ENCODE results near the gene C1orf21.

C1orf21 gene

DNA sequence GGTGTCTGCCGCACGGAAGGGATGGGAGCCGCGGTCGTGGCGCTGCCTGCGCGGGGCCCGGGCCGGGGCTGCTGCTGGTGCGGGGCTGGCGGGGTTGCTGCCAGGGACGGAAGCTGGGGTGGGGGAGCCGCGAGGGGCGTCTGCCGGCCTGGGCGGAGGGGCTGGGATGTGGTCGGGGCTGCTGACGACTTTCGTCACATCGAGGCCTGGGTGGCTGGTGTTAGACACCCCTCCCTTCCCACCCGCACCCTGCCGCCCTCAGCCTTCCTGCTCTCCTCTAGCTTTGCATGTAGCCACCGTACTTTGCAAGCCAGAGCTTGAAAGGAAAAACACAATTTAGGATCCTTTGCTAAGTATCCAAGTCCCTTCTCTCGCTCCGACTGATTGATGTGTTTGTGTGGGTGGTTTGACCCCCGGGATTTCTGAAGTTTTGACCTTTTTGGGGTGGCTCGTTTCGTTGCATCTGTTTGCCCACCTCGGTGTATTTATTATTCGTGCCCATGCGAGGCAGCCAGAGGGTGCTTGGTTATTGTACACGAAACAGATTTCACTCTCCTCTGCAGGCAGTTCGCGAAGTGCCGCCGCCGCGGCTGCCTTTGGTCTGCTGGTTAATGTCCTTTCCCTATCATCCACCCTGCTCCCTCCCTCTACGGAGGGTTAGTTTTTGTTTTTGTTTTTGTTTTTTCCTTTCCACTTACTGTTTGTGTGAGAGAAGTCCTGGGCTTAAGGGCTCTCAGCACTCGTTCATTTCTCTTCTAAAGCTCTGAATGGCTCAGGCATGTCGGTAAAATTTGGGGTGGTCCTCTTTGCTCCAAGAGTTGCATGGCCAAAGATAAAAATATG is 868 bp downstream of the C1orf21 start:
- DNase-seq (ENCODE audit: low read depth) = no peak

DNA sequence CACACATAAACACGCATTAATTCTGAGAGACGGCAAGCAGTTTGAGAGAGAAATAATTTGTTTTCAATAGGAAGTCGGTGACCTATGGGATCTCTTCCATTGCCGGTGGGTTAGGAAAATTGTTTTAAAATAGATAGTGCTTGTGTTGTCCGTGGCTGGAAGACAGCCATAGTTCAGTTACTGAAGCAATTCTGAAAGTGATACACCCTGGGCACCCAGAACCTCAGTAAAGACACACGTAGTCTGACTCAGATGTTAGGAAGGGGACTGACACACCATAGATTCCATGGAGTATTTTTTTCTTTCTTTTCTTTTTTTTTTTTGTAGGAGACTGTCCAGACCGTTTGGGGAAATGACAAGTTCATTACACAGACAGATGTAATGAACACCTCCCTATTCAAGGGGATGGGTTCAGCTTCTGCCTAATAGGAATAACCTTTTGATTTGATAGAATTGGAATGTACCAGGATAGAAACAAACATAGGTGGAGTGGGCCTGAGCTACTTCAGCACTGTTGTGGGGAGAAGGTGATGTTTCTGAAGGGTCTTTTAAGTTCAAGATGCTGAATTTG is 1.6 kb downstream of the C1orf21 start:
- DNase-seq (ENCODE audit: low read depth) = no peak

DNA sequence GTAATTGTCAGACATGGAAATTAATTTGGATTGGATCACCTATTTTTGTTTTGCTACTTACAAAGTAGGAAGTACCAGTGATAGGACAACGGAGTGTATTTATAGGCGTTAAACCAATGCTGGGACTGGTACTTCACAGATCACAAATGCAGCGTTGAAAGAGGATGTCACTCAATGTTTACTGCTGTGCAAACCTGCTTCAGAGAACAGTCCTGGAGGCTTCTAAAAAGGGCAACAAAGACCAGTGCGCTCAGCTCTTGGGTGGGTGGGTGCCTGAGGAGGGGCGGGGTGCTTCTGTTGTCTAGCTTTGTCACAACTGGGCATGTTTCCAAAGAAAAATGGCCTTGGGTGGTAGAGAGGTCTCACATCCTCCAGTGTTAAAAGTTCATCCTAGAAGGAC is 2.1 kb downstream of the C1orf21 start:
- no peak for DNase-seq (ENCODE audit: low read depth)

DNA sequence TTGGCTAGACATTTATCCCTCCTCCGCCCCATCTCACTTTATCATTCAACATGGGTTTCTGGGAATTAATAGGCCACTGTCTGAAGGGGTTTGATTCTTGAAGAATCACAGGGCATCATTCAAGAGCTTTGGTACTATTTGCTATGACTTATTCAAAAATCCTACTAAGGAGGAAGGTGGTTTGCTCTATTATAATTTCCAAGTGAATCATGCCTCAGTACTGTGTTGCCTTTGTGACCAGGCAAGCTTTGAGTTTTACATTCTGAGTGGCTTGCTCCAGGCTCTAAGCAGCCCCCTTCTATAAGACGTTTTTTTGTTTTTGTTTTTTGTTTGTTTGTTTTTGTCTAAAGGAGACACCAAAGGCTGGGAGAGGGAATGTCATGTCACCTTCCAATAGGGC is 2.6 kb downstream of the C1orf21 start:
- no peak for DNase-seq (ENCODE audit: low read depth)

DNA sequence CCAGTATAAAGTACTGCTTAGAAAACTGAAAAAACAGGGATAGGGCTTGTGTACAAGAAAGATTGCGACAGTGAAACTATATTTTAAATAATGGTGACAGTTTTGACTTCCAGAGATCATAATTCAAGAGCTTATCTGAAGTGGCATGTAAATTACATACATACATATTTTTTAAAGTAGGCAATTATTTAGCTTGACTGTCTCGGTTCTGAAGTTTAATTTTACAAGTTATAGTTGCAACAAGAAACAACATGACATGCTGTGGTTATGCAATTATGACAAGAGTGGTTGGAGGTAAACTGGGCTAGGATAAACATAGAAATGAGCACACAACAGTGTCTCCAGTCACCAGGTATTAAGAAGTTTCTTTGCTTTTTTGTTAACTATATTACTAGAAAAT is 4.1 kb downstream of the C1orf21 start:
- no peak for DNase-seq (ENCODE audit: low read depth)

DNA sequence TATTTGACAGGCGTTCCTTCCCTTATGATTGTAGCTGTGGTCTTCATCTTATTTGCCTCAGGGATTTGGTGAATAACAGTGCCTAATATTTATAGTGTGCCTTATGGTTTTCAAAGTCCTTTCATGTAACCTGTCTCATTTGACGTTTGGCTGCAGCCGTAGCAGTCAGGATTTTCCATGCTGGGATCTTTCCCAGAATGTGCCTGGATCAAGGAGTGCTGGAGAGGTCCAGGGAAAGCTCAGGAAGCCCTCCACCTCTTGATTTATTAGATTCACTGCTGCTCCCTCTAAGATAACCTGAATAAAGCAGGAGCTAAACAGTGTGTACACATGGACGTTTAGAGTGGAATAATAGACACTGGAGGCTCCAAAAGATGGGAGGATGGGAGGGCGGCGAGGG is 5.2 kb downstream of the C1orf21 start:
- no peak for DNase-seq (ENCODE audit: low read depth)

DNA sequence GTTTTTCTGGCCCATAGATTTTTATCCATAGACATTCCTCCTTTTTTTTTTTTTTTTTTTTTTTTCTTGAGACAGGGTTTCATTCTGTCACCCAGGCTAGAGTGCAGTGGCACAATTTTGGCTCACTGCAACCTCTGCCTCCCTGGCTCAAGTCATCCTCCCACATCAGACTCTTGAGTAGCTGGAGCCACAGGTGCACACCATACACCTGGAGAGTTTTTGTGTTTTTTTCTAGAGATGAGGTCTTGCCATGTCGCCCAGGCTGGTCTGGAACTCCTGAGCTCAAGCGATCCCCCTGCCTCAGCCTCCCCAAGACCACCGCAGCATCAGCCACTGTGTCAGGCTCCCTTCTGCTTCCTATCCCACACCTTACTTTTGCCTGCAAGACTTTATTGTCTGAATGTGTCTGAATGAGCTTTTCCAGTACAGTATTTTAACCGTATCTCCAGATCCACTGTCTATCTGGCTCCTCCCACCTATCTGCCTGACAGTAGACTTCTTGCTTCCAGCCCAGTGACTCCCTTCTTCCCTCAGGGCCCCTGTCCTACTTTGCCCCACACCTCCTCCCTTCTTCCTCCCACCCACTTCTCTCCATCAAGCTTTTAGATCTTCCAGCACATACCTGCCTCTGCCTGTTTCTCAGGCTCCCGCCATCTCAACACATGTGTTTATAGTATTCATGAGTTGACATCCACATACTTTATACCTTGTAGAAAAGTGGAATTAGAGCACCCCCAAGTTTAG is 6.1 kb downstream of the C1orf21 start:
- DNase-seq (ENCODE audit: low read depth) = no peak

DNA sequence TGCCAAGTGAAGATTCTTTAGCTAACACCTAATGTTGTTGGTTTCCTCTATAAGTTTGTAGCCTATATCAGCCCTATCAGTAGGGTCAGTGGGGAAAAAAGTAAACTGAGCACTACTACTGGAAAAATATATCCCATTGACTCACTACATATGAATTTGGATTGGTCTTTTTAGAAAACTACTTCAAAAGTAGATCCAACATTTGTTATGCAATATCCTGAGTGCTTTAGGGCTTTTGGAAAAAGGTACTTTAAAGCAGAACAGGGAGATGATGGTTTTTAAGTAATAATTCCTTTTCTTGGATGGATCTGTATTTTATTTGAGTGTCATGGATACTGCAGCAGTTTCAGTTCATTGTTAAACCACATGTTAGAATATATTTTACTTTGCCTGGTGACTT is 7.1 kb downstream of the C1orf21 start:
- DNase-seq (ENCODE audit: low read depth) = no peak

DNA sequence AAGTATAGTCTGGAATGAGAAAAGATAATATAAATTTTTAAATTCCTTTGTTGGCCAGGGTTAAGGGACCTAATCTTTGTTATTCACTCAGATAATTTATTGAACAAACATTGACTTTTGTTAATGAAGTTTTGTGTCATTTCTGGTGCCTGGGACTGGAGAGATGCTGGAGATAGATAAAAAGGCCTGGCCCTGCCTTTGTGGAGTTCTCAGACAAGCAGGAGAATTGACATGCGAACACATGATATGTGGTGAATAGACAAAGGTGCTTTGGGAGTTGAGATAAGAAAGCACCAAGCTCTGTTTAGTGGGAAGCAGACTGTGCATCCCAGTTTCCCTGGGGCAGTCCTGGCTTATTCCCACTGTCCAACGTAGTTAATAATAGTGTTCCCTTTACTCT is 8.5 kb downstream of the C1orf21 start:
- no peak for DNase-seq (ENCODE audit: low read depth)

DNA sequence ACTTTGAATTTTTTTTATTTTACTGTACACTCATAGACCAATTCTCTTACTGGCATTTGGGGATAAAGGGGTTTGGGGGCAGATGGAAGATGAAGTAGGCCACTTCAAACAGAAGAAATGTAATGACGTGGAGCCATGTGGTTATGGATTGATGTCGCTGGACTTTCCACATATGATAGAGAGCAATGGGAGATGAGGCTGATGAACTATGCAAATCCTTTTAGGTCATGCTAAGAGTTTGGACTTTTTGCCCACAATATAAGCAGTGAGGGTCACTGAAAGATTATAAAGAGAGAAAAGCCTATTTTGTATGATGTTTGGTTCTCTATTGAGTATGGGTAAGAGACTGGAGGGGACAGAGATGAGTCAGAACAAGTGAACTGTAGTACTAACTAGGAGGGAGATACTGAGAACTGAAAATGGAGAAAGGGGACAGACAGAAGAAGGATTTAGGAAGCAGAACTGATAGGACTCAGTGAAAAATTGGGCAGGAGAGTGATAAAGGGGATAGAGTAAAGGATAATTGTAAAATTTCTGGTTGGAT is 9.2 kb downstream of the C1orf21 start:
- DNase-seq (ENCODE audit: low read depth) = no peak

DNA sequence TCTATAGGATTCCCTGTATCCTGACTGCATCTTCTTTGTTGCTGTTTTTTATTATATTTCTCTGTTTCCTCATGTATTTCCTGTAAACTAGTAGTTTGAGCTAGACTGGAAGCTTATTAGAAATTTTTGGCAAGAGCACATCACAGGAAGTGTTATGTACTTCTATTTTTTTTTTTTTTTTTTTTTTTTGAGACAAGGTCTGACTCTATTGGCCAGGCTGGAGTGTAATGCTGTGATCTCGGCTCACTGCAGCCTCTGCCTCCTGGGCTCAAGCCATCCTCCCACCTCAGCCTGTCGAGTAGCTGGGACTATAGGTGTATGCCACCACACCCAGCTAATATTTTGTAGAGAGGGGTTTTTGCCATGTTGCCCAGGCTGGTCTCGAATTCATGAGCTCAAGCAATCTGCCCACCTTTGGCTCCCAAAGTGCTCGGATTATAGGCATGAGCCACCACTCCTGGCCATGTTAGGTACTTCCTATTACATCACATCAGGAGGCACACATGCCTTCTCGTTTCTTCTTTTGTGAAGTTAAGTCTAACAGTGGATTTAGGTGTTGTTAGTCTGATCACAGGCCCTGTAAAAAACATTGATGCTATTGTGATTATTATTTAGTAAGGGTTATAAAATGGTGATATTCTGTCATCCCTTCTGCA is 12.5 kb downstream of the C1orf21 start:
- DNase-seq (ENCODE audit: low read depth) = no peak

DNA sequence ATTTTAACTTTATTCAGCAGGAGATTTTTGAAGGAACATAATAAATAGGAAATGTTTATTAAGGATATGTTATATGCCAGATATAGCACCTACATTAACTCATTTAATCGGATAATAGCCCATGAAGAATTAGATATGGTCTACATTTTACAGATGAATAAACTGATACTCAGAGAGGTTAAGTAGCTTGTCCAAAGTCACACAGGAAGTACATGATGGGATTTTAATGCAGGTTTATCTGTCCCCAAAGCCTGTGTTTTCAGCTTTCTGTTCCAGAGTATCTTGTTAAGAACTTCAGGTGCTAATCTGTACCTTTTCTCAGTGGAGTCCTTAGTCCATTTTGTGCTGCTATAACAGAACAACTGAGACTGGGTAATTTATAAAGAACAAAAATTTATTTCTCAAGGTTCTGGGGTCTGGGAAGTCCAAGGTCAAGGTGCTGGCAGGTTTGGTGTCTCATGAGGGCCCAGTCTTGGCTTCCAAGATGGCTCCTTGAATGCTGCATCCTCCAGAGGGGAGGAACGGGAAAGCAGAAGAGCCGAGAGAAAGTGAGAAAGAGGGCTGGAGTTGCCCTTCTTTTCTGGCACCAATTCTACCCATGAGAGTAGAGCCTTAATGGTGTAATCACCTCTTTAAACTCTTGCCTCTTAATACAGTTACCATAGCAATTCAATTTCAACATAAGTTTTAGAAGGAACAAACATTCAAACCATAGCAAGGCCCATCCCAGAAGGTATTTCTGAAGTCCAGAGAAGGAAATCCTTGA is 17.3 kb downstream of the C1orf21 start:
- DNase-seq (ENCODE audit: low read depth) = no peak

DNA sequence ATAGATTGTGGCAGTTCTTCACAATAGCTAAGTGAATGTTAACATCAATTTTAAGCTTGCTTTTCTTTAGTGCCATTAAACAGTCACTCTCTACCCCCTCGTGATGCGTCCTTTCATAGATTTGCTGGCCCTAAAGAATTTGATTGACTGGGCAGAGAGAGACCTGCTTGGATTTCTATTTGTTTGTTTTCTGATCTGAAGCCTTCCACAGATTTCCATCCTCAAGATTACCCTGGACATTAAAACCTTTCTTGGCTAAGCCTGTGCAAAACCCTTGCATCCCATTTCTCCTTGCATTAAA is 17.8 kb downstream of the C1orf21 start:
- DNase-seq (ENCODE audit: low read depth) = no peak

DNA sequence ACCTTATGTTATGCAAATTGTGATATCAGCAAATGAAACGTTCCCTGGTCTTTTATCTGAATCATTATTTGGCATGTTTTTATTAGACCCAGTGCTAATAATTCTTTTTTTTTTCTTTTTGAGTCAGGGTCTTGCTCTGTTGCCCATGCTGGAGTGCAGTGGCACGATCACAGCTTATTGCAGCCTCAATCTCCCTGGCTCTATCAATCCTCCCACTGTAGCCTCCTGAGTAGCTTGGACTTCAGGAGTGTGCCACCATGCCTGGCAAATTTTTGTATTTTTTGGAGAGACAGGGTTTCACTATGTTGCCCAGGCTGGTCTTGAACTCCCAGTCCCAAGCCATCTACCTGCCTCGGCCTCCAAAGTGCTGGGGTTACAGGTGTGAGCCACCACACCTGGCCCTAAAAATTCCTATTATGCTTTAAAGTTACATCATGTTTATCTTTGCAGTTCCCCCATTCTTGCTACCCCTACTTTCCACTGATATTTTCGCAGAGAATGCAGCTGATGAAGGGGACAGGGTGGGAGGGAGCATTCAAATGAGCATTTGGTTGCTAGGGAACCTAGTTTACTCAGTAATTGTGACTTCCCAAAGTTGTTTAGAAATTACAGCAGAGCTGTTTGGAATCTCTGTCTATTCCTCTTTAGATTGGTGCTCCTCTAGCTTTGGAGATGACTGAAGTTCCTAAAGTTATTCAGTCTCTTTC is 18.4 kb downstream of the C1orf21 start:
- DNase-seq (ENCODE audit: low read depth) = no peak

DNA sequence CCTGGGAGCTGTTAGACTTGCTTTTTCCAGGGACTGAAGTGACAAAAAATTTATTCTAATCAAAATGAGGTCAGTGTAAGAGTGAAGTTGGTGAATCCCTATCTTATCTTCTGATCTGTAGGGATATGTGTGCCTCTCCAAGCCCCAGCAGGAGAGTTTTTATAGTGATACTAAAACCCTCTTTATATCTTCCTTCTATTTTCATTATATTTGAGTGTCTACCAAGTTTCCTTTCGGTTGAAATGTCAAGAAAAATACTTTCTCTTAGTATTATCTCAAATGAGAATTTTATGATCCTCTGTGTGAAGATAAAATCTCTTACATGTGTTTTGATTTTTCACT is 18.9 kb downstream of the C1orf21 start:
- DNase-seq (ENCODE audit: low read depth) = no peak

DNA sequence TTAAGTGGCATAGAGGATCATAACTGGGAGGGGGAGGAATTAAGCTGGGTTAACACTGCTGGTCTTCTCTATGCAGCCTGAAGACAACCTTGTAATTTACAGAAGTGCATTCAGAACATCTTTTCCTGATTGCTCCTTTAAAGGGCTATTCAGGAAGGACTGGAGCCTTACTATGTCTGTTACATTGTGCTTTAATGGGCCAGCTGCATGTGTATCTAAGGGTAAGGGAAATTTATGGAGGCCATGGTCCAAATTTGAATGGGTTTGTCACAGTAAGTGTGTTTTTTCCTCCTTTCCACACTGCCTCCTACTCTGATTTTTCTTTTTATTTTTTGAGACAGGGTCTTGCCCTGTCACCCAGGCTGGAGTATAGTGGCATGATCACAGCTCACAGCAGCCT is 19.6 kb downstream of the C1orf21 start:
- no peak for DNase-seq (ENCODE audit: low read depth)

DNA sequence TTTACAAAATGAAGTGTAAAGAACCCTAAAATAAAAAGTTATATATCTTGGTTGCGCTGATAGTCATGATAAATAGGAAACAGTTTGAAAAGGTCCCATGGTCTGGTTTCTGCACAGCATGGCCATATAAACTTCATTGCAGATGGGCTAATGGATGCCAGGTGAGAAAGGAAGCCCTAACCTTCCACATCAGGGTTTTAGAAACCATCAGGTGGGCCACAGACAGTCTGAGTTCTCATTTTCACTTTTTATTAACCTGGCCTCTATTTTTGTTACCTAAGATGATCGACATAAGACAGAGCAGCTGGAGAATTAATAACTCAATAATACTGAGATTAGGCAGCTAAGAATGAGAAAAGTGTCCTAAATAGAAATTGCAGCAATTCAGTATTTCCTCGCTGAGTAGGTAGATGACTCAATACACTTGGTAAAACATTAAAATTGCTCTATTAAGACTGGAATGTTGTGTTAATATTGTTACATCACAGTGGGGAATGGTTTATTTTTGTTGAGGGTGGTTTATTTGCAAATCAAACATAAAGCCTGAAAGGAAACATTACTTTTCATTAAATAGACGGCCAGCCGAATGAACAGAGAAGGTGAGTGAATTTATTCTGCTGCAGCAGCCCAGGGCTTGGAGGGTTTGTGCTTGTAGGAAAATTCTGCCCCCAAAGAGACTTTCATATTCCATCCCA is 21.1 kb downstream of the C1orf21 start:
- no peak for DNase-seq (ENCODE audit: low read depth)

DNA sequence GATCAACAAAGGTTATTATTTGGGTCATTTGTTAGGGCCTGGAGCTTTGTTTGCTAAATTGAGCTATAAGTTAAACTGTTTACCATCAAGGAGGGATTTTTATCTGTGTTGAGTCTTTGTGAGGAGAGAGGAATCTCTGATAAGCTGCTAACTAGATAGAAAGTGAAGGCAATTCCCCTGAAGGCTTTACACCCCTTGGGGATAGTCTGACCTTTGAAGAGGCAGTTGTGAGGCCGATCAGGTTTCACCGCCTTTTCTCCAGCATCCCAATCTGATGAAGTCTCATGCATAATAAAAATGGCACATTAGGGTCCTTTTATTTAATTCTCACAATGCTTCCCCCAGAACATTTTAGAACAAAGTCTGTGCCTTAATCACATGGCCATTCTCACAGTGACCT is 21.8 kb downstream of the C1orf21 start:
- no peak for DNase-seq (ENCODE audit: low read depth)

DNA sequence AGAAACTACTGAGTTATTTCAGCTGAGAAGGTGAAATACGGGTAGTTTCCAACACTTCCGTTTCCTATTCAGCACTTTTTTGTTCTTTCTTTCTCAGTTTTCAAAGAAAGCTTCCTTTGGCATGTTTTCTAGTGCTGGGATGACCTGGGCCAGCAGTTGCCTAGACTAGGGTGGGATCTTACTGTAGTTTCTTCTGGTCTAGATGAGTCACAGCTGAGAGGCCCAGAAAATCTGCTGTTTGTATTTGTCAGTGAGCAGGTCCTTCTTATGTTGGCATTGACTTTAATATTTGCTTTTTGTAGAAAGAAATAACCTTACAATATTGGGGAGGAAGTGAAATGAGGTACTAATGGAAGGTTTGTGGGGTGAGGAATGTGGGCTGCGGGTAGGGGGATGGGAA is 22.2 kb downstream of the C1orf21 start:
- no peak for DNase-seq (ENCODE audit: low read depth)

DNA sequence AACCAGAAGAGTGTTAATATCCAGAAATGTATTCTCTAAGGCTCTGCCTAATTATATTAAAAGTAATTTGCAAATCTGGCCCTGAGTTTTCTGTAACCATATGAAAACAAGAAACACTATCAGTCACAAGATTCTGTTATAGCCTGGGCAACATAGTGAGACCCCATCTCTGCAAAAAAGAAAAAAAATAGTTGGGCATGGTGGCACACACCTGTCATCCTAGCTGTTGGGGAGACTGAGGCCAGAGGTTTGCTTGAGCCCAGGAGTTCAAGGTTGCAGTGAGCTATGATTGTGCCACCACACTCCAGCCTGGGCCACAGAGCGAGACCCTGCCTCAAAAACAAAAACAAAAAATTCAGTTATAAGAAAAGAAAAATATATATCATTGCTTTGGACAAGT is 25.6 kb downstream of the C1orf21 start:
- no peak for DNase-seq (ENCODE audit: low read depth)

DNA sequence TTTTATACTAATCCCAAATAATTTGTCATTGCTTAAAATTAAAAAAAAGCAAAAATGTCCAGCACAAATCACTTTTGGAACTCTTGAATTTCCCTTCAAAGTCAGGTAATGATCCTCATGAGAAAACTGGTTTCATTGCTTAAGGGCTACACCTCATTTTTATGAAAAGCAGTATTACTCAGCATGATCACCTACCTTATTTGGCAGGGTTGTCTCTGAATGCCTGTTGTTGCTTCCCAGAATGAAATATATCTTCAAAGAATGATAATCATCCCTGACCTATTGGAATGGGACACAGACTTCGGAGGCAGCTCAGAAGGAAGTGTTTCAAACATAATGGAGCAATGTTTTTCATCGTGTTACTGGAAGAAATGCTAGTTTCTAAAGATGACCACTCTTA is 29.7 kb downstream of the C1orf21 start:
- DNase-seq (ENCODE audit: low read depth) = no peak

All from activated T-helper 9 cell treated with anti-CD3 and anti-CD28 coated beads, Interleukin-2, amount 50 U/mL, for 16 hours (primary cell).